Endometrial microvascular endothelial cells (primary cell): ENCODE measurements around the gene FAM43A. TPM values are rescaled to one million over a fixed set of nuclear protein-coding genes. Genes with fewer than 3 reads are reported as not detected.

Source experiments
- in situ Hi-C: cut with HindIII; loops from 2 replicates; pipeline ENCODE4 v1.10.0; 2017; ENCODE audit warnings: low sequenced_read_pairs, low pct_unique_long_range_greater_than_20kb; ENCODE audit errors: inconsistent ontology term
- total RNA-seq: library from RNA; depleted of rRNA; stranded (reverse); fragments of >200 nt; gene quantifications from one replicate; pipeline ENCODE4 v1.2.3, GENCODE V29; 2015; ENCODE audit errors: inconsistent ontology term

FAM43A gene, protein sequence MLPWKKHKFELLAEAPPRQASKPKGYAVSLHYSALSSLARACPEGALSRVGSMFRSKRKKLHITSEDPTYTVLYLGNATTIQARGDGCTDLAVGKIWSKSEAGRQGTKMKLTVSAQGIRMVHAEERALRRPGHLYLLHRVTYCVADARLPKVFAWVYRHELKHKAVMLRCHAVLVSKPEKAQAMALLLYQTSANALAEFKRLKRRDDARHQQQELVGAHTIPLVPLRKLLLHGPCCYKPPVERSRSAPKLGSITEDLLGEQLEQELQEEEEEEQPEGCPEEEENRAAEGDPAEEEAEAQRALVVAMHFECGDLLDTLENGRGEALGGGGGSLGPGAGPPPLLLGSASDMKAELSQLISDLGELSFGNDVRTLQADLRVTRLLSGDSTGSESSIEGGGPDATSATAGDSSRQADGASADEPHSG
- 261 TPM for total RNA-seq

- in situ Hi-C loops, result loop anchor here (10.0 to 25.0 kb wide), 2 partner anchors 176 to 569 kb away; no protein-coding TSS in a partner anchor
These were observed at the start of gene FAM43A for GRCh38 chr3:194685718-194686413. FAM43A (plus strand) TSS chr3:194685883; CDS start chr3:194686827, 944 bp downstream.

- in situ Hi-C loops, result no loop called here
These were observed 48.6 kb upstream of the FAM43A start for GRCh38 chr3:194637066-194637465.

- in situ Hi-C loops, result no loop called here
These were observed 47.9 kb upstream of the FAM43A start for GRCh38 chr3:194637541-194638400.

DNA sequence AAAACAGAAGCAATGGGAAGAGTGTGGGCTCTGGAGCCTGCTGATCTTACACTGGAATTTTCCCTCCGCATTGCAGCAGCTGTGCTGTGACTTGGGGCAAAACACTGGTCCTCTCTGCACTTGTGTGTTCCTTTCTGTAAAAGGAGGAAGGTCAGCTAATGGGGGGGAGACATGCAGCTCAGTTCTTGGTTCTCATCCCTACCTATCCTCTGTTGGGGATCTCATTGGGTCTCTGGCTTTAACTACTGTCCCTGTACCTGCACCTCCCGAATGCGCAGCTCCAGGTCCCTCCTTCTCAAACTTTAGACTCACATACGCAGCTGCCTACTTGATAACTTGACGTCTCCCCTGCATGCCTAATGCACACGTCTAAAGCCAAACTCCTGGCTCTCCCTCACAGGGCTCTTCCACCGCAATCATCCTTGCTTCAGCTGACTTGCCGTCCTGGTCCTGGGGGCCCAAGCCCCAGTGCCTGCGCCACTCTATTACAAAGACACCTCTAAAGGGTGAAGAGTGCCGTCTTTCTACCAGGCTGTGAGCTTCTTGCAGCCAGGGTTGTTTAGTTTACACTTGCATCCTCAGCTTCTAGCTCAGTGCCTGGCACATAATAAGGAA lies 46.6 kb upstream of the FAM43A start:
- in situ Hi-C loops, result no loop called here

DNA sequence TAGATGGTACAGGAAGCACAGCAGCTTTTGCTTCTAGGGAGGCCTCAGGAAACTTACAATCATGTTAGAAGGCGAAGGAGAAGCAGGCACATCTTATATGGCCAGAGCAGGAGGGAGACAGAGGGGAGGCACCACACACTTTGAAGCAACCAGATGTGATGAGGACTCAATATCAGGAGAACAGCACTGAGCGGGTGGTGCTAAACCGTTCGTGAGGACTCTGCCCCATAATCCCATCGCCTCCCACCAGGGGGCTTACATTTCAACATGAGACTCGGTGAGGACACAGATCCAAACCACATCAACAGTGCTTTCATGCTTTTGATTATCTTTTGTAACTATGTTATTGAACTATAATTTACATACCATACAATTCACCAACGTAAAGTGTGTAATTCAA lies 44.9 kb upstream of the FAM43A start:
- in situ Hi-C loops, result no loop called here

DNA sequence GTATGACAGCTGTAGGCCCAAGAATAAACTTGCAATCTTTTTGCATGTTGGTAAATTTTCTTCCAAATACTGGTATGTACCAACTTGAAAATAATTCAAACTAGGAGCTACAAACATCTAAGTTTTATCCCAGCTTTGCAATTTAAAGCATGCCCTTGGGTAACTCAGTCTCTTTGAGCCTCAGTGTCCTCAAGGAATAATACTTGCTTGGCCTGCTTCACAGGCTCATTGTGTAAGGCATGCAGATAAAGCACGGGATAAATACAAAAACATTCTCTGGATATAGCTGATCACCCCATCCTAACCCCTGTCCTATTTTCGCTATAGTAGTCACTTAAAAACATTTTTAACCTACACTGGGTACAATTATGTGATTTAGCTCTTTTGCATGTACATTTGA lies 42.9 kb upstream of the FAM43A start:
- in situ Hi-C loops, result no loop called here

GRCh38 chr3:194647747-194648146 lies 37.9 kb upstream of the FAM43A start:
- in situ Hi-C loops, result no loop called here

GRCh38 chr3:194654443-194654842 lies 31.2 kb upstream of the FAM43A start:
- in situ Hi-C loops, result no loop called here

DNA sequence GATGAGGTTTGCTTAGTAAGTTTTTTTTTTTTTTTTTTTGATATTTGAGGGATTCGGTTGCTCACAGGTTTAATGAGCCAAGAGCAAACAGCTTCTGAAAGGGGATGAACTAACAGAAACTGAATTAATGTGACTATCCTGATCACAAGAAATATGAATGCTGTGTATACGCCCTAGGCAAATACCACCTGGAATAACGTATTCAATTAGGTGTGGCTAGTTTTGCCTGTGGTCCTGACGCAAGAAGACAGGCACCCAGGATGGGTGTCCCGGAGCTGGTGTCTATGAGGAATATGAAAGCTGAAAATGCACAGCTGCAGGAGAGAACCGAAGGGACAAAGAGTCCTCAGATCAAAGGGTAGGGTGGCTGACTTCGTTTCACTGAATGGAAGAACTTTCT lies 28.2 kb upstream of the FAM43A start:
- in situ Hi-C loops, result no loop called here

GRCh38 chr3:194658477-194659242 lies 27.0 kb upstream of the FAM43A start:
- in situ Hi-C loops, result no loop called here

- in situ Hi-C loops, result no loop called here
These were observed 25.9 kb upstream of the FAM43A start for GRCh38 chr3:194659778-194660177.

DNA sequence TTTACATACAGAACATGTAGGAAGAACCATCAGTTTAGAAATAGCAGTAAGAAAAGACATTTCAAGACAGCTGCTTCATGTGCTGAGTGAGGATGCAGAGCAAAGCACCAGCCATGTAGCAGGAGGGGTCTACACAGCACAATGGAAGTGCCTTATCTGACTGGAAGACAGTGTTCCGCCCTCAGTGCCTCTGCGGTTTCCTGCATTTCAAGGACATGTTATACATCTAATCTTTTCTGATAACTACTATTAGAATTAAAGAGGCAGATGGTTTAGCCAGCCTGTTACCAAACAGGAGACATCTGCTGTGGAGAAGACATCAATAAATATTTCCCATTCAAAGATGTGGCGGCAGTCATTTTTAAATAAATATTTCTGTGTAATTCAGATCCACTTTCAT lies 24.3 kb upstream of the FAM43A start:
- in situ Hi-C loops, result no loop called here

- in situ Hi-C loops, result no loop called here
These were observed 23.7 kb upstream of the FAM43A start for GRCh38 chr3:194661946-194662345.

DNA sequence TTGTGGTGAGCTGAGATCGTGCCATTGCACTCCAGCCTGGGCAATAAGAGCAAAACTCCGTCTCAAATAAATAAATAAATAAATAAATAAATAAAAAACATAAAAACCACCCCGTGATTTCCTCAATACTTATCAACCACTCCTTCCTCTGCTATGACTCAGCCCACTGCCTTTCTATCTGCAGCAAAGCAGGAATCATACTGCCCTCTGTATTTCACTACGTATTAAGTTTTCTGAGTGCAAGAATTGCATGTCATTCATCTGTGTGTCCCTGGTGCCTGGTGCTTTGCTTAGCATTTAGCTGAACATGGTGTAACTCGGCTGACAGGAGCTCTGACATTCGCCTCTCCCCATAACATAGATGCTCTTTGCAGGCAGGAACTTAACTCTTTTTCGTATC lies 20.8 kb upstream of the FAM43A start:
- in situ Hi-C loops, result no loop called here

DNA sequence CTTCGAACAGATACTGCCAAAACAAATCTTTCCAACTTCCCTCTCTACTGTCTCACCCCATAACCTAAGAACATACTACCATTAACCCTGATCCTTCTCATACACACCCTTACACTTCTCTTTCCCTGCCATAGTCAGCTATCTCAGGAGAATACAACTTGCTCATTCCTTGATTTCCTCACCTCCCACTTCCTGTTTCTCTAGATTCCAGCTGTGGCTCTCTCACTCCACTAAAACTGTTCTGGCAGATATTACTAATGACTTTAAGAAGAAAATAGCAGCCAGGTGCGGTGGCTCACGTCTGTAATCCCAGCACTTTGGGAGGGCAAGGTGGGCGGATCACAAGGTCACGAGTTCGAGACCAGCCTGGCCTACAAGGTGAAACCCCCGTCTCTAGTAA lies 18.3 kb upstream of the FAM43A start:
- in situ Hi-C loops, result no loop called here

- in situ Hi-C loops, result no loop called here
These were observed 14.2 kb upstream of the FAM43A start for GRCh38 chr3:194671511-194671899.

GRCh38 chr3:194671900-194672808 lies 13.5 kb upstream of the FAM43A start, which contains the start of gene LSG1:
LSG1 (minus strand) TSS chr3:194672191; CDS start chr3:194672162, 29 bp downstream.
- in situ Hi-C loops, result no loop called here
